DOHH2 (cell line): ENCODE results near the gene ALDH1B1.
A peak's percentile ranks its signal among the peaks of the same experiment; 100 is the strongest.

Experiments used
- CTCF ChIP-seq: fragments of 200-600 bp; sonication (generic); IDR thresholded peaks from one replicate; pipeline ENCODE4 v1.5.1; 2014; ENCODE audit warnings: antibody characterized with exemption, mild to moderate bottlenecking, low read depth, low read length; ENCODE audit not compliant: poor library complexity, severe bottlenecking
- EZH2phosphoT487 ChIP-seq: fragments of 200-600 bp; sonication (generic); IDR thresholded peaks from 2 replicates; pipeline ENCODE4 v1.6.1; 2017; ENCODE audit warnings: borderline replicate concordance, mild to moderate bottlenecking, antibody characterized with exemption, low read length, moderate library complexity, mixed read lengths

GRCh38 chr9:38417003-38417945 lies 24.8 kb downstream of the ALDH1B1 start:
- TF ChIP-seq CTCF (peak; percentile 80), EZH2phosphoT487 (no peak)
